Measurements from ENCODE around the gene MEF2C. TPM values are rescaled to one million over a fixed set of nuclear protein-coding genes. Genes with fewer than 3 reads are reported as not detected.
"Not testable (repeated sequence)": the region's sequence is repeated elsewhere in the genome, so short reads cannot be mapped to it uniquely, and the experiment has no call there.

The MEF2C gene
- total and polyA plus RNA-seq, 2 of the 13 experiments (the other 11 are each of a cell fraction or from before 2014, with no cell fraction given): 0.02 TPM; not detected in 1

- TF ChIP-seq AHDC1 (CRISPR knock-in tag; IDR thresholded peaks at IDR 0.05; ENCODE audit: borderline replicate concordance) (no peak), GMEB2 (CRISPR knock-in tag; IDR thresholded peaks at IDR 0.05; ENCODE audit: low read depth) (no peak)
Measured at GRCh38 chr5:88858392-88858791, 24.6 kb downstream of the MEF2C start (continued).

- H3K79me2 ChIP-seq (ENCODE audit: insufficient read depth, low read length); H2AFZ ChIP-seq (ENCODE audit: low read length); ATAC-seq; H4K20me1 ChIP-seq (ENCODE audit: insufficient read depth, low read length); H3K4me3 ChIP-seq (replicated peaks in 1 of 3; ENCODE audit: insufficient read depth in 1 of 3, low read depth in 2 of 3, low read length in 3 of 3); BruUV-seq (replicated peaks); H3K9ac ChIP-seq (ENCODE audit: insufficient read depth, low read depth, low read length); H3K4me1 ChIP-seq (ENCODE audit: insufficient read depth, low read length); H3K9me3 ChIP-seq (ENCODE audit: low read length); H3K27me3 ChIP-seq (ENCODE audit: control insufficient read depth in 1 of 2, insufficient read depth in 2 of 2, low read length in 2 of 2); intact Hi-C loops (cut with micrococcal nuclease; ENCODE audit: unreplicated experiment); H3K4me2 ChIP-seq (ENCODE audit: low read depth, low read length); H3K36me3 ChIP-seq (replicated peaks in 1 of 2; ENCODE audit: control insufficient read depth in 1 of 2, insufficient read depth in 2 of 2, low read length in 2 of 2); FAIRE-seq; CTCF ChIA-PET (ENCODE audit: low intra/inter-chr PET ratio, low total read pairs); H3K27ac ChIP-seq (ENCODE audit: extremely low read length, insufficient read depth, low read length); in situ Hi-C loops (cut with HindIII; ENCODE audit: extremely low pct_ligation_motif_present, low pct_unique_long_range_greater_than_20kb); DNase-seq (ENCODE audit: low spot score); POLR2A ChIA-PET: not testable (repeated sequence)
- WGBS (ENCODE audit: low lambda C conversion rate): 10% methylated on average over 3 of the region's 3 CpGs
Measured at GRCh38 chr5:88856381-88856780, 26.6 kb downstream of the MEF2C start.
